GM18907 (cell line): ENCODE results near the gene SGIP1.
"Not testable (repeated sequence)": the region's sequence is repeated elsewhere in the genome, so short reads cannot be mapped to it uniquely, and the experiment has no call there.

Experiments
- ATAC-seq: cut with Tn5 transposase; IDR thresholded peaks from one replicate; pipeline ENCODE4 v1.9.1; 2021; ENCODE audit warnings: mild to moderate bottlenecking, moderate library complexity; ENCODE audit not compliant: unreplicated experiment

The SGIP1 gene

GRCh38 chr1:66758241-66758755 lies 224.3 kb downstream of the SGIP1 start:
- peak; percentile 100 for ATAC-seq

GRCh38 chr1:66760506-66760905 lies 226.6 kb downstream of the SGIP1 start:
- ATAC-seq, result no peak

DNA sequence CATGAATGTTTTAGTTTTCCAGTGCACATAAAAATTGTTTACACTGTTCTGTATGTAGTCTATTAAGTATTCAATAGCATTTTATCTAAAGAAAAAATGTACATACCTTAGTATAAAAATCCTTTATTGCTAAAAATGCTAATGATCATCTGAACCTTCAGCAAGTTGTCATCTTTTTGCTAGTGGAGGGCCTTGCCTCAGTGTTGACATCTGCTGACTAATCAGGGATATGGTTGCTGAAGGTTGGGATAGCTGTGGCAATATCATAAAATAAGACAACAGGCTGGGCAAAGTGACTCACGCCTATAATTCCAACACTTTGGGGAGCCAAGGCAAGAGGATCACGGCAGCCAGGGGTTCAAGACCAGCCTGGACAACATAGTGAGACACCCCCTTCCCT lies 227.3 kb downstream of the SGIP1 start:
- ATAC-seq, result no peak

DNA sequence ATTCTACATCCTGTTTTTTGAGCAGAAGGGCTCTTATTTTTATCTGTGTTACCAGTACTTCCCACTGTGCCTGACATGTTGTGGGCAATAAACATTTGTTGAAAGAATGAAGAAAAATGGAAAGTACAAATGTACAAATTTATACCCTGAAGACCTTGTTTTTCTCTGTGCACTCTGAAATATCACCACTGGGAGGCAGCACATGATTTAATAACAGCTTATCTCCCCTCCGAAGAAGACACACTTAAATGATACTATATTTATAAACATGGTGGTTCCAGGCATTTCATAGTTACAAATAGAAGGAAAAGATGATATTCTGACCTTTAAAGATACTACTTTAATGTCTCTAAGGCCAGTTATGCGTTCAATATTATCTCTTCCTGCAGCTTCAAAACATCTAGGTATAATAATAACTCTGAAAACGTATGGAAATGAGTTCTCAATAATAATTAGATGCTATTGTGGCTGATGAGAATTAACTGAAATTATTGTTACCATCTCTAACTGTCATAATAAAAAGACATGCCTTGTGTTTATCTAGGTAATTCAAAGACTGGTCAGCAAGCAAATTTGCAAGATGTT lies 231.1 kb downstream of the SGIP1 start:
- peak; percentile 49 for ATAC-seq

GRCh38 chr1:66767626-66768025 lies 233.7 kb downstream of the SGIP1 start:
- ATAC-seq, result no peak

- ATAC-seq, result no peak
Observed at GRCh38 chr1:66768965-66769364, 235.0 kb downstream of the SGIP1 start.

DNA sequence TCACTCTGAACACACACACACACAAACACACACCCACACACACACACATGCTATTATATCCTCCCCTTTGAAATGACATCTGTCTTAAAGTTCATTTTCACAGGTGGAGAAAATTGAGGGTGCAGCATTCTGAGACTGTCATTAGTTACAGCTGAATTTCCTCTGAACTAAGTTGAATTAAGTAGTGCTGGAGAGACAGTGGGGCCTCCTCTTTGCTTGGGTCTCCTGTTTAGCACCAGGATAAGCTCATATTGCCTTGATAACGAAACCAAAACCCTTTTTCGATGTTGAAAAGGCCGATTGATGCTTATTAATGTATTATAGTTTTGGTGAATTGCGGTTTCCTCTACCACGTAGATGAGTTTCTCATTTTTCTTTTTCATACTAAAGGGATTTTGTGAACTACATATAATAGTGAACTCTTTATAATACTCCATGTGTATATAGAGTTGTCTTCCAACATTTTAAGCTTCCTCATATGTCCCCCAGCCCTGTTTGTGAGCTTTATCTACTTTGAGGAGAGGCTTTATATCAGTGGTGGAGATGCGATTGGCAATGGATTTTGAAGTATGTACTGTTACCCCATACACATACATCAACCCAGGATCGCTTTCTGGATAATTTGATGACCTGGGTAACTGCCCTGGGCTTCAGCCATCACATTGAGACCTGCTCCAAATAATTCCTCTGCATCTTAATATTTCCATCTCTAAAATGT lies 235.7 kb downstream of the SGIP1 start:
- ATAC-seq, result no peak

GRCh38 chr1:66770240-66770639 lies 236.3 kb downstream of the SGIP1 start:
- no peak for ATAC-seq

DNA sequence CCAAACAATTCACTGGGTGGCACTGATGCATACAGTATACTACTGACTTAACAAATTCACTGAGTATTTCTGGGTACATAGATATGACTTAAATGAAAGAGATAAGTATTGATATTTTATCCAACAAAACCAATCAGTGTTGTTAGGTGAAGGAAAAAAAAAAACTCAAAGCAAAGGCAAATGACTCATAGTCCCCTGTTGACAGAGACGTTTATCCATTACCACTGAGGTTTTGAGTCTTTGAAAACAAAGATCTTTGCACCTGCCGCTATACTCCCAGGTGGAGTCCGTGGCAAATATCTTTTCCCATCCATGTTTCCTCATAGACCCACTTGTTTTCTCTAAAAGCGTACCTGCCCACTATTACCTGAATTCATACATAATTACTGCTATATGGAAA lies 236.7 kb downstream of the SGIP1 start:
- no peak for ATAC-seq

DNA sequence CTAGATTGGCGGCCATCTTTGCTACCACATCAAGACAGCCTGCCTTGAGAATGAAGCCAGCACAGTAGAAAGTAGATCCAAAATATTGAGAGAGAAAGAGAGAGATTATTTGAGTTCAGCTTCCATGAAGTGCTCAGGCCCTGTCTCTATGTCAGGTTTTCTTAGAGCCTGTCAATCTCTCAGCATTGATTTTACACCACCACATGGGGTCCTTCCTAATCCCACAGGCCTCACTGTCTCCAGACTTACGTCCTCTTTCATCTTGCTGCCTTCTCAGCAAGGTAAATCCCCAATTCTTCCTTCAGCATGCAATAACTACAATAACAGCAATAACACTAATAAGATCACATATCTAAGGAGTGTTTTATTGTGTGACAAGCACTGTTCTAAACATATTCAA lies 239.3 kb downstream of the SGIP1 start:
- ATAC-seq, result no peak

- ATAC-seq, result no peak
Observed at GRCh38 chr1:66774438-66774837, 240.5 kb downstream of the SGIP1 start.

DNA sequence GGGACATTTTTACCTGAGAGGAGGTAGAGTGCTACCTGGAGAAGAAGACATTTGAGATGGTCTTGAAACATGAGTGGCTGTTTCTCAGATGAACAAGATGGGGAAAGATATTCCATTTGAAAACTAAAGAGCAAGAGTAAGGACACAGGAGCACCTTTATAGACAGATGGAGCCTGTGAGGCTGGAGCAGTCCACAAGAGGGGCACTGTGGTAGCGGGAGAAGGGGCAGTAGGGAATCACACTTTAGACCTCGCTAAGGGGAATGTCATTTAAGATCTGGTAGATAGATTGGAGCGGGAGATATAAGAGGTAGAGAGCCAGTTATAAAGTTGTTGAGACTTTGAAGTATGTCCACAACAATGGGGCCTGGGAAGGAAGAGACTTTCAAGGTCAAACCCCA lies 241.7 kb downstream of the SGIP1 start:
- no peak for ATAC-seq

- no peak for ATAC-seq
Observed at GRCh38 chr1:66777831-66778230, 243.9 kb downstream of the SGIP1 start.

DNA sequence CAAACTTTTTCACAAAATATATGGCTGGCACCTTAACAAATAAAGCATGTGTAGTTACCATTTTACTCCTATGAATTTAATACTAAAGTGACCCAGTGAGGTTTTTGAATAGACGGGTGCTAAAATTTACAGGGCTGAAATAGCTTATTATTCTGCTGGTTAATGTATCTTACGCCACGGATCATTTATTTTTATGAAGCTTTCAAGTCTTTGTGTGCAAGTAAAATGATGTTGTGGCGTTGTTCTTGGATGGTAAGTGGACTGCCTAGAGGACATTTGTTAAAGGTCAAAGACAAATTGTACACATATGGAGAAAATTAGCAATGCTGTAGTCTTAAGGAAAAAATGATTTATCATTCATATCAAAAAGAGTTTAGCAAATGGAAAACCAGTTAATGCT lies 244.3 kb downstream of the SGIP1 start:
- no peak for ATAC-seq

GRCh38 chr1:66778969-66779368 lies 245.0 kb downstream of the SGIP1 start:
- ATAC-seq, result no peak

DNA sequence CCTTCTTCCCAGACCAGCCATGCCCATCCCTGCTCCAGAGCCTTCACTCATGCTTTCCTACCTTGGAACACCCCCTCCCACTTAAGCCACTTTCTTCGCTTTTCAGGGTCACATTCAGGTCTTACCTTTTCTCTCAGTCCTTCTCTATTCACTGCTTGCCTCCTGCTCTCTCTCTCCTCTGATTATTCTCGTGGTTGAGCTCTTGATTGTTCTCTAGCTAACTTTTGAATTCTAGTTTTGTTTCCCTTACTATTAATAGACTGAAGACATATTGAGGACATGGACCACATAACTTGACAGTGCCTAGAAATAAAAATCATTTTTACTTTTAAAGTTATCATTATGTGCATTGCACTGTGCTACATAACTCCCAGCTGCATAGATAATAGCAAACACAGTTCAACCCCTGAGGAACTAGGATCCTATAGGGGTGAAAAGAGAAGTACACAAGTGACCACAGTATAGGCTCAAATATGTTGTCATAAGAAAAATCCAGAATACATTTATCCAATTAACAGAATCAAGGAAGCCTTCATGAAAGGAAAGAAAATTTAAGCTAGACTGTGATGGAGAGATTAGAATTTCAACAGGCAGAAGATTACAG lies 245.6 kb downstream of the SGIP1 start:
- ATAC-seq, result no peak

DNA sequence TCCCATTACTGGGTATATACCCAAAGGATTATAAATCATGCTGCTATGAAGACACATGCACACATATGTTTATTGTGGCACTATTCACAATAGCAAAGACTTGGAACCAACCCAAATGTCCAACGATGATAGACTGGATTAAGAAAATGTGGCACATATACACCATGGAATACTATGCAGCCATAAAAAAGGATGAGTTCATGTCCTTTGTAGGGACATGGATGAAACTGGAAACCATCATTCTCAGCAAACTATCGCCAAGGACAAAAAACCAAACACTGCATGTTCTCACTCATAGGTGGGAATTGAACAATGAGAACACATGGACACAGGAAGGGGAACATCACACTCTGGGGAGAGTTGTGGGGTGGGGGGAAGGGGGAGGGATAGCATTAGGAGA lies 251.8 kb downstream of the SGIP1 start:
- not testable (repeated sequence) for ATAC-seq

- ATAC-seq, result no peak
Observed at GRCh38 chr1:66787641-66788040, 253.7 kb downstream of the SGIP1 start.

GRCh38 chr1:66788231-66788939 lies 254.4 kb downstream of the SGIP1 start:
- ATAC-seq, result peak; percentile 91

DNA sequence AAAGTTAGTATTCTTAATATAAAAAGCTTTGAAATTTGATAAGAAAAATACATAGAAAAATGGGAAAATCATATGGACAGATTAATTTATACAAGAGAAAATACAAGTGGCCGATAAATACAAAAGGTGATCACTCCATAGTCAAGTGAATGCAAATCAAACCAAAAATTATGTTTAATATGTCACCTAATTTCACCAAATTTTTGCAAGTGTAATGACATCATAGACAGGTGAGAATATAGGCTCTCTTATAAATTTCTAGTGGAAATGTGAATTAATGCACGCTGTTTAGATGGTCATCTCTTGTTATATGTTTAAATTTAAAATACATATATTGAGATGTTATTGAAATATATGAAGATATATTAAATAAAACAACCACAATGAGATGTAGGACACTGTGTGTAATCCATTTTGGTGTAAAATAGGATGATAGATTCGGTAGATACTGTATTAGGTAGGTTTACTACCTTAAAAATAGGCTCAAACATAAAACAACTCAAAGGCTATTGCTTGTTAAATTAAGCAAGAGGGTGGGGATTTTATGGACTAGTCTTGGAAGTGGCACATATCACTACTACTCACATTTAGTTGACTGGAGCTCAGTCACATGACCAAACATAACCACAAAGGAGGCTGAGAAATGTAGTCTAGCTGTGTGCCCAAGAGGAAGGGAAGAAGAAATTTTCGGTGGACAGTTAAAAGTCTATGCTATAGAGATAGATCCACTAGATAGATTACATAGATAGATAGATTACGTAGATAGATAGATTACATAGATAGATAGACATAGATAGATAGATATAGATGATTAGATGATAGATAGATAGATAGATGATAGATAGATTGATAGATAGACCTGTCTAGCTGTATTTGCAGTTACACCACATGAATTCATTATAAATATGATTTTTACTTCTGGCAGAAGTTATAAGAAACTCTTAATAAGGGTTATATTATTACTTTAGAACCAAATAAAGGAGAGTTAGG lies 258.0 kb downstream of the SGIP1 start:
- ATAC-seq, result no peak
